SK-N-SH (cell line): ENCODE results near the gene FBH1. TPM values are rescaled to one million over a fixed set of nuclear protein-coding genes. Genes with fewer than 3 reads are reported as not detected.

Experiments
- CTCF ChIA-PET: fragments of 300-600, 350-600 bp; formaldehyde crosslinking; extraction: SDS; loops from one replicate; lab custom pipeline; 2021; lab: Yijun Ruan, JAX
- POLR2A ChIA-PET: fragments of 350-600 bp; sonication (Branson Sonifier 250); formaldehyde crosslinking; extraction: SDS; loops from one replicate; lab custom pipeline; 2020; ENCODE audit warnings: antibody characterized with exemption, inconsistent platforms; lab: Yijun Ruan, JAX
- DNase-seq: peaks from one replicate; pipeline ENCODE4 v3.0.0; 2012
- H2AFZ ChIP-seq: fragments of 200-600 bp; sonication (generic); 2 replicates; pipeline ENCODE4 v1.8.1; 2016; ENCODE audit warnings: antibody characterized with exemption, mild to moderate bottlenecking, low read depth
- H3F3A ChIP-seq: fragments of 200-600 bp; sonication (generic); replicated peaks from 2 replicates; pipeline ENCODE3; 2016; ENCODE audit warnings: antibody characterized with exemption, mild to moderate bottlenecking; ENCODE audit not compliant: insufficient read depth
- H3K27ac ChIP-seq, 2 experiments: fragments of 200-500 bp in 1 of 2; fragments of 200-600 bp in 1 of 2; sonication (Bioruptor generic) in 1 of 2; sonication (generic), shearing (Covaris generic) in 1 of 2; 2 replicates each; pipeline versions ENCODE4 v1.5.1 to v1.6.1; 2014 to 2016; ENCODE audit warnings: low read depth in 2 of 2, inconsistent platforms in 1 of 2, low read length in 1 of 2, mild to moderate bottlenecking in 1 of 2, mixed read lengths in 1 of 2
- H3K27me3 ChIP-seq: fragments of 200-600 bp; sonication (generic), shearing (Covaris generic); 2 replicates; pipeline ENCODE4 v1.6.1; 2016; ENCODE audit warnings: mixed run types; ENCODE audit not compliant: insufficient read depth
- H3K36me3 ChIP-seq, 2 experiments: fragments of 200-500 bp in 1 of 2; fragments of 200-600 bp in 1 of 2; sonication (Bioruptor generic) in 1 of 2; sonication (generic) in 1 of 2; replicated peaks in 1 of 2; 2 replicates each; pipeline versions ENCODE3 to v1.5.1; 2014 to 2016; ENCODE audit warnings: low read length in 1 of 2, mild to moderate bottlenecking in 1 of 2; ENCODE audit not compliant: insufficient read depth in 2 of 2, control insufficient read depth in 1 of 2
- H3K4me1 ChIP-seq, 2 experiments: fragments of 200-500 bp in 1 of 2; fragments of 200-600 bp in 1 of 2; sonication (Bioruptor generic) in 1 of 2; sonication (generic), shearing (Covaris generic) in 1 of 2; 2 replicates each; pipeline versions ENCODE4 v1.5.1 to v1.6.1; 2014 to 2016; ENCODE audit warnings: low read depth in 1 of 2, low read length in 1 of 2, mixed run types in 1 of 2; ENCODE audit not compliant: insufficient read depth in 2 of 2, control insufficient read depth in 1 of 2
- H3K4me2 ChIP-seq: fragments of 200-600 bp; sonication (generic), shearing (Covaris generic); 2 replicates; pipeline ENCODE4 v1.6.1; 2017; ENCODE audit warnings: mixed run types
- H3K4me3 ChIP-seq, 2 experiments: fragments of 200-500 bp in 1 of 2; fragments of 200-600 bp in 1 of 2; sonication (Bioruptor generic) in 1 of 2; sonication (generic), shearing (Covaris generic) in 1 of 2; 2 replicates each; pipeline versions ENCODE4 v1.5.1 to v1.8.1; 2014 to 2016; ENCODE audit warnings: low read depth in 2 of 2, inconsistent platforms in 1 of 2, low read length in 1 of 2, mild to moderate bottlenecking in 1 of 2, mixed read lengths in 1 of 2, moderate library complexity in 1 of 2
- H3K79me2 ChIP-seq: fragments of 200-600 bp; sonication (generic); 2 replicates; pipeline ENCODE4 v1.8.1; 2017; ENCODE audit warnings: mild to moderate bottlenecking; ENCODE audit not compliant: insufficient read depth
- H3K9ac ChIP-seq: fragments of 200-600 bp; sonication (generic); 2 replicates; pipeline ENCODE4 v1.6.1; 2017; ENCODE audit warnings: mixed run types
- H3K9me2 ChIP-seq: fragments of 200-600 bp; sonication (generic); 2 replicates; pipeline ENCODE4 v1.6.1; 2017; ENCODE audit warnings: mixed run types
- H3K9me3 ChIP-seq: fragments of 200-600 bp; sonication (generic); 2 replicates; pipeline ENCODE4 v1.6.1; 2017; ENCODE audit warnings: mixed run types, mild to moderate bottlenecking, moderate library complexity
- H4K20me1 ChIP-seq: fragments of 200-600 bp; sonication (generic); 2 replicates; pipeline ENCODE4 v1.6.1; 2017; ENCODE audit warnings: mild to moderate bottlenecking, mixed run types; ENCODE audit not compliant: insufficient read depth
- CHD2 ChIP-seq: fragments of 150-350 bp; IDR thresholded peaks from 2 replicates; pipeline ENCODE4 v1.6.1; 2018; ENCODE audit warnings: low read length; ENCODE audit not compliant: partially characterized antibody
- EP300 ChIP-seq, 2 experiments: IDR thresholded peaks; 2 replicates each; pipeline versions ENCODE4 v1.4.0 to v1.6.1; 2012; ENCODE audit warnings: borderline replicate concordance in 1 of 2, low read depth in 1 of 2, low read length in 1 of 2
- FOSL2 ChIP-seq: IDR thresholded peaks from 2 replicates; pipeline ENCODE4 v1.4.0; 2012; ENCODE audit warnings: low read depth, mild to moderate bottlenecking, moderate library complexity, borderline replicate concordance
- FOXJ3 ChIP-seq: sonication (generic); formaldehyde crosslinking; IDR thresholded peaks from 2 replicates; pipeline ENCODE4 v1.5.1; 2020; ENCODE audit warnings: mild to moderate bottlenecking, missing genetic modification reagents
- FOXM1 ChIP-seq: IDR thresholded peaks from 2 replicates; pipeline ENCODE4 v1.4.0; 2012; ENCODE audit warnings: low read depth, mild to moderate bottlenecking
- GABPA ChIP-seq: IDR thresholded peaks from 2 replicates; pipeline ENCODE4 v1.4.0; 2012; ENCODE audit warnings: low read depth, mild to moderate bottlenecking
- JUND ChIP-seq: IDR thresholded peaks from 2 replicates; pipeline ENCODE4 v1.4.0; 2012
- NFIC ChIP-seq: IDR thresholded peaks from 2 replicates; pipeline ENCODE4 v1.4.0; 2012; ENCODE audit warnings: borderline replicate concordance
- RCOR1 ChIP-seq: fragments of 150-350 bp; IDR thresholded peaks from 2 replicates; pipeline ENCODE4 v1.6.1; 2017; ENCODE audit warnings: antibody characterized with exemption, low read length
- RFX5 ChIP-seq: IDR thresholded peaks from 2 replicates; pipeline ENCODE4 v1.6.1; 2012; ENCODE audit warnings: mild to moderate bottlenecking, improper control_type of control experiment, low read length
- RXRA ChIP-seq: IDR thresholded peaks from 2 replicates; pipeline ENCODE4 v1.4.0; 2012; ENCODE audit warnings: low read depth, mild to moderate bottlenecking, borderline replicate concordance
- SIN3A ChIP-seq: IDR thresholded peaks from 2 replicates; pipeline ENCODE4 v1.6.1; 2012; ENCODE audit warnings: low read depth, mild to moderate bottlenecking, low read length, moderate library complexity, borderline replicate concordance
- SMC3 ChIP-seq: IDR thresholded peaks from 2 replicates; pipeline ENCODE4 v1.6.1; 2012; ENCODE audit warnings: low read depth, low read length, improper control_type of control experiment
- TAF1 ChIP-seq: IDR thresholded peaks from 2 replicates; pipeline ENCODE4 v1.6.1; 2012; ENCODE audit warnings: low read depth, mild to moderate bottlenecking, low read length, moderate library complexity, borderline replicate concordance
- TEAD4 ChIP-seq: IDR thresholded peaks from 2 replicates; pipeline ENCODE4 v1.4.0; 2012; ENCODE audit warnings: mild to moderate bottlenecking, borderline replicate concordance; ENCODE audit not compliant: insufficient read depth
- YY1 ChIP-seq: IDR thresholded peaks from 2 replicates; pipeline ENCODE4 v1.4.0; 2012; ENCODE audit warnings: low read depth, mild to moderate bottlenecking
- WGBS: methylation state at CpG from one replicate; pipeline ENCODE4 v1.1.6; 2017; ENCODE audit warnings: low lambda C conversion rate; 5-methylcytosine and 5-hydroxymethylcytosine counted together
- polyA plus RNA-seq, 3 experiments: library from polyadenylated mRNA; depleted of rRNA; stranded (reverse); fragments of >200 nt; gene quantifications; 2 replicates each; pipeline ENCODE4 v1.2.3, GENCODE V29; 2012
- TF ChIP-seq, protein P1 (sequence below): IDR thresholded peaks from 2 replicates; pipeline ENCODE4 v1.4.0; 2012; ENCODE audit warnings: low read depth, borderline replicate concordance
- TF ChIP-seq, protein P2 (sequence below): IDR thresholded peaks from 2 replicates; pipeline ENCODE4 v1.4.0; 2012; ENCODE audit warnings: low read depth
- TF ChIP-seq, protein P3 (sequence below): fragments of 150-350 bp; IDR thresholded peaks from 2 replicates; pipeline ENCODE4 v1.6.1; 2016; ENCODE audit warnings: mild to moderate bottlenecking, low read depth, low read length
- TF ChIP-seq, protein P4 (sequence below): IDR thresholded peaks from 2 replicates; pipeline ENCODE4; 2012
- TF ChIP-seq, protein P5 (sequence below): IDR thresholded peaks from 2 replicates; pipeline ENCODE4 v1.4.0; 2012; ENCODE audit warnings: low read depth, borderline replicate concordance

FBH1 gene
- polyA plus RNA-seq, 1 of the 3 experiments (the other 2 are of a cell fraction): 60.9 TPM

DNA sequence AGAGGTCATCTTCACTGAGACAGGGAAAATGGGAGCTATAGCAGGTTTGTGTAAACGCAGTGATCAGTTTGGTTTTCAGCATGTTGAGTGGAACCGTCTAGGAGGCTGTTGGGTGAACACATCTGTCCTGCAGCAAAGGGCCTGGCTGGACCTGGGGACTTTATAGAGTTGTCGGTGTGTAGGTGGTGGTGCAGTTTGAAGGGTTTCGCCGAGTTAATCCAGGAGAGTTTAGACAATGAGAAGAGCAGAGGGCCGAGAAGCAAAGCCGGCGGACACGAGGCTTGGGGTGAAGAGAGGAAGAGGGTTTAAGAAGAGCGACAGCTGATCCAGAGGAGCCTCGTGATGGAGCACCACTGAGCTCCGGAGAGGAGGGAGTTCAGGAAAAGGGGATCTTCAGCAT is 48.2 kb downstream of the FBH1 start:
- TF ChIP-seq EP300 (IDR thresholded peaks at IDR 0.05; ENCODE audit: borderline replicate concordance in 1 of 2, low read depth in 1 of 2, low read length in 1 of 2) (no peak), JUND (no peak), RCOR1 (no peak)
- TF ChIP-seq, protein P1, sequence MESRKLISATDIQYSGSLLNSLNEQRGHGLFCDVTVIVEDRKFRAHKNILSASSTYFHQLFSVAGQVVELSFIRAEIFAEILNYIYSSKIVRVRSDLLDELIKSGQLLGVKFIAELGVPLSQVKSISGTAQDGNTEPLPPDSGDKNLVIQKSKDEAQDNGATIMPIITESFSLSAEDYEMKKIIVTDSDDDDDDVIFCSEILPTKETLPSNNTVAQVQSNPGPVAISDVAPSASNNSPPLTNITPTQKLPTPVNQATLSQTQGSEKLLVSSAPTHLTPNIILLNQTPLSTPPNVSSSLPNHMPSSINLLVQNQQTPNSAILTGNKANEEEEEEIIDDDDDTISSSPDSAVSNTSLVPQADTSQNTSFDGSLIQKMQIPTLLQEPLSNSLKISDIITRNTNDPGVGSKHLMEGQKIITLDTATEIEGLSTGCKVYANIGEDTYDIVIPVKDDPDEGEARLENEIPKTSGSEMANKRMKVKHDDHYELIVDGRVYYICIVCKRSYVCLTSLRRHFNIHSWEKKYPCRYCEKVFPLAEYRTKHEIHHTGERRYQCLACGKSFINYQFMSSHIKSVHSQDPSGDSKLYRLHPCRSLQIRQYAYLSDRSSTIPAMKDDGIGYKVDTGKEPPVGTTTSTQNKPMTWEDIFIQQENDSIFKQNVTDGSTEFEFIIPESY: no peak
- no peak for DNase-seq
- CTCF ChIA-PET: no interaction called here
- POLR2A ChIA-PET: no interaction called here
- Histone ChIP-seq H3K36me3 (peaks cover 13 to 34% of the 10 kb centered on the region in 2 experiments), H3K4me1 (no peaks in the 10 kb centered on the region), H3K79me2 (no peaks in the 10 kb centered on the region), H3K27ac (no peak overlapping the region), H4K20me1 (no peaks in the 10 kb centered on the region), H3K4me2 (no peak overlapping the region), H3K4me3 (no peak overlapping the region), H2AFZ (no peak overlapping the region), H3K9me3 (no peaks in the 10 kb centered on the region), H3F3A (peaks cover under 1% of the 10 kb centered on the region), H3K27me3 (no peaks in the 10 kb centered on the region), H3K9me2 (no peaks in the 10 kb centered on the region), H3K9ac (no peak overlapping the region)
- whole genome bisulfite sequencing: 97% methylated on average over 12 of the region's 12 CpGs

DNA sequence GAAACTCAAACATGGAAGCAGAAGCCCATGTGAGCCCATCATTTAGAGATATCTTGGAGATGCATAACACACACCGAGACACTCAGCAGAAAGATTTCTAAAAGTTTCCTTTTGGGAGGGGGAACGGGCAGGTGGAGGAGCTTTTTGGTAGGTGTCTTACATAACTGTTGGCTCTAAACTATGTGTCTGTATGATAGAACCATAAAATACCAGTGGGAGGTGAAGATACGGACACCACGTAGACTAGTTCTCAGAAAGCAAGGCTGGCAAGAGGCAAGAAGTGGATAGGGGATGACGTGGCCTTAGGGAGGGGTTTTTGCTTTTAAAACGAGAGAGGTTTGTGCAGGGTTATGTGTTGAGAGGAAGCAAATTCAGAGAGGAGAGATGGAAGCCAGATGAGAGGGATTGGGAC is 50.8 kb downstream of the FBH1 start:
- Histone ChIP-seq H3K27me3 (no peaks in the 10 kb centered on the region), H2AFZ (no peak overlapping the region), H3K4me1 (peaks cover 0 to 19% of the 10 kb centered on the region in 2 experiments; a peak in 2 of 4 replicates), H3K4me3 (no peak overlapping the region), H3F3A (peaks cover 19% of the 10 kb centered on the region), H3K27ac (no peak overlapping the region), H3K79me2 (no peaks in the 10 kb centered on the region), H3K9ac (no peak overlapping the region), H3K36me3 (peaks cover 1 to 25% of the 10 kb centered on the region in 2 experiments), H4K20me1 (no peaks in the 10 kb centered on the region), H3K4me2 (no peak overlapping the region), H3K9me3 (no peaks in the 10 kb centered on the region), H3K9me2 (no peaks in the 10 kb centered on the region)
- ChIA-PET POLR2A (no interaction called here), CTCF (interaction anchor here (1.8 kb wide), 1 partner anchor 12 kb away, joined by 5 read pairs; no protein-coding TSS in a partner anchor)
- WGBS: 76% methylated on average over 6 of the region's 6 CpGs
- no peak for DNase-seq
- TF ChIP-seq FOXJ3 (CRISPR knock-in tag): no peak
- TF ChIP-seq CHD2: no peak
- no peak for TF ChIP-seq TEAD4
- TF ChIP-seq, protein P2, sequence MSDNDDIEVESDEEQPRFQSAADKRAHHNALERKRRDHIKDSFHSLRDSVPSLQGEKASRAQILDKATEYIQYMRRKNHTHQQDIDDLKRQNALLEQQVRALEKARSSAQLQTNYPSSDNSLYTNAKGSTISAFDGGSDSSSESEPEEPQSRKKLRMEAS: no peak
- no peak for TF ChIP-seq RFX5
- no peak for TF ChIP-seq TAF1
- TF ChIP-seq, protein P3, sequence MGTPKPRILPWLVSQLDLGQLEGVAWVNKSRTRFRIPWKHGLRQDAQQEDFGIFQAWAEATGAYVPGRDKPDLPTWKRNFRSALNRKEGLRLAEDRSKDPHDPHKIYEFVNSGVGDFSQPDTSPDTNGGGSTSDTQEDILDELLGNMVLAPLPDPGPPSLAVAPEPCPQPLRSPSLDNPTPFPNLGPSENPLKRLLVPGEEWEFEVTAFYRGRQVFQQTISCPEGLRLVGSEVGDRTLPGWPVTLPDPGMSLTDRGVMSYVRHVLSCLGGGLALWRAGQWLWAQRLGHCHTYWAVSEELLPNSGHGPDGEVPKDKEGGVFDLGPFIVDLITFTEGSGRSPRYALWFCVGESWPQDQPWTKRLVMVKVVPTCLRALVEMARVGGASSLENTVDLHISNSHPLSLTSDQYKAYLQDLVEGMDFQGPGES: no peak
- no peak for TF ChIP-seq GABPA
- TF ChIP-seq RXRA: no peak
- TF ChIP-seq, protein P4, sequence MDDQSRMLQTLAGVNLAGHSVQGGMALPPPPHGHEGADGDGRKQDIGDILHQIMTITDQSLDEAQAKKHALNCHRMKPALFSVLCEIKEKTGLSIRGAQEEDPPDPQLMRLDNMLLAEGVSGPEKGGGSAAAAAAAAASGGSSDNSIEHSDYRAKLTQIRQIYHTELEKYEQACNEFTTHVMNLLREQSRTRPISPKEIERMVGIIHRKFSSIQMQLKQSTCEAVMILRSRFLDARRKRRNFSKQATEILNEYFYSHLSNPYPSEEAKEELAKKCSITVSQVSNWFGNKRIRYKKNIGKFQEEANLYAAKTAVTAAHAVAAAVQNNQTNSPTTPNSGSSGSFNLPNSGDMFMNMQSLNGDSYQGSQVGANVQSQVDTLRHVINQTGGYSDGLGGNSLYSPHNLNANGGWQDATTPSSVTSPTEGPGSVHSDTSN: no peak
- TF ChIP-seq RCOR1: no peak
- TF ChIP-seq, protein P1: no peak
- TF ChIP-seq SMC3: no peak
- TF ChIP-seq FOXM1: no peak
- TF ChIP-seq NFIC: no peak
- no peak for TF ChIP-seq FOSL2
- no peak for TF ChIP-seq SIN3A
- TF ChIP-seq, protein P5, sequence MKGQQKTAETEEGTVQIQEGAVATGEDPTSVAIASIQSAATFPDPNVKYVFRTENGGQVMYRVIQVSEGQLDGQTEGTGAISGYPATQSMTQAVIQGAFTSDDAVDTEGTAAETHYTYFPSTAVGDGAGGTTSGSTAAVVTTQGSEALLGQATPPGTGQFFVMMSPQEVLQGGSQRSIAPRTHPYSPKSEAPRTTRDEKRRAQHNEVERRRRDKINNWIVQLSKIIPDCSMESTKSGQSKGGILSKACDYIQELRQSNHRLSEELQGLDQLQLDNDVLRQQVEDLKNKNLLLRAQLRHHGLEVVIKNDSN: no peak
- TF ChIP-seq YY1: no peak
